Liver (tissue), 9 donors: Measurements from ENCODE around the gene IFNG-AS1. TPM values are rescaled to one million over a fixed set of nuclear protein-coding genes. Genes with fewer than 3 reads are reported as not detected.

Source experiments
- DNase-seq: peaks from one replicate; pipeline ENCODE4 v3.0.0-alpha.2; 2017; ENCODE audit warnings: low spot score
- H3K27ac ChIP-seq, 2 donors: one replicate each; pipeline ENCODE4 v1.7.0; 2013; ENCODE audit warnings: inconsistent platforms in 2 of 2, low read length in 2 of 2, control low read depth in 1 of 2, low read depth in 1 of 2, mild to moderate bottlenecking in 1 of 2
- H3K27me3 ChIP-seq, 4 donors: one replicate each; pipeline versions ENCODE4 v1.6.1 to v1.7.0; 2013; ENCODE audit warnings: low read length in 3 of 4, inconsistent platforms in 1 of 4, mild to moderate bottlenecking in 1 of 4, moderate library complexity in 1 of 4; ENCODE audit not compliant: control insufficient read depth in 4 of 4, insufficient read depth in 4 of 4
- H3K36me3 ChIP-seq, 4 donors: one replicate each; pipeline versions ENCODE4 v1.6.1 to v1.7.0; 2013; ENCODE audit warnings: low read length in 3 of 4, mild to moderate bottlenecking in 3 of 4, low read depth in 1 of 4, moderate library complexity in 1 of 4; ENCODE audit not compliant: control insufficient read depth in 4 of 4, insufficient read depth in 3 of 4
- H3K4me1 ChIP-seq, 4 donors: one replicate each; pipeline versions ENCODE4 v1.6.1 to v1.7.0; 2013; ENCODE audit warnings: low read length in 3 of 4, mild to moderate bottlenecking in 3 of 4, moderate library complexity in 1 of 4; ENCODE audit not compliant: control insufficient read depth in 4 of 4, insufficient read depth in 4 of 4
- H3K4me3 ChIP-seq, 3 donors: one replicate each; pipeline versions ENCODE4 v1.6.1 to v1.7.0; 2013; ENCODE audit warnings: low read length in 3 of 3, control low read depth in 1 of 3, low read depth in 1 of 3, mild to moderate bottlenecking in 1 of 3
- H3K9ac ChIP-seq, 2 donors: one replicate each; pipeline ENCODE4 v1.7.0; 2013; ENCODE audit warnings: low read length in 2 of 2, mild to moderate bottlenecking in 2 of 2, moderate library complexity in 2 of 2, control low read depth in 1 of 2, low read depth in 1 of 2
- H3K9me3 ChIP-seq, 4 donors: one replicate each; pipeline versions ENCODE4 v1.6.1 to v1.7.0; 2013; ENCODE audit warnings: low read length in 3 of 4; ENCODE audit not compliant: control insufficient read depth in 4 of 4
- CTCF ChIP-seq: fragments of 150-350 bp; IDR thresholded peaks from 2 replicates; pipeline ENCODE4 v1.5.1; 2017; ENCODE audit warnings: improper control_type of control experiment, low read depth, low read length; ENCODE audit not compliant: missing input control
- EGR1 ChIP-seq, 2 donors: IDR thresholded peaks; 2 replicates each; pipeline ENCODE4 v1.6.1; 2016 to 2018; ENCODE audit warnings: antibody characterized with exemption in 2 of 2, low read depth in 2 of 2
- FOXA1 ChIP-seq: IDR thresholded peaks from 2 replicates; pipeline ENCODE4 v1.6.1; 2016; ENCODE audit warnings: antibody characterized with exemption
- FOXA2 ChIP-seq: IDR thresholded peaks from 2 replicates; pipeline ENCODE4 v1.6.1; 2016; ENCODE audit warnings: antibody characterized with exemption
- GABPA ChIP-seq, 2 donors: IDR thresholded peaks in 1 of 2; conservative IDR thresholded peaks in 1 of 2; 2 replicates each; pipeline ENCODE4 v1.6.1; 2016; ENCODE audit warnings: antibody characterized with exemption in 2 of 2, mild to moderate bottlenecking in 1 of 2, moderate library complexity in 1 of 2
- HNF4A ChIP-seq, 2 donors: conservative IDR thresholded peaks; 2 replicates each; pipeline ENCODE4 v1.6.1; 2016; ENCODE audit warnings: antibody characterized with exemption in 2 of 2, mild to moderate bottlenecking in 2 of 2
- HNF4G ChIP-seq: IDR thresholded peaks from 2 replicates; pipeline ENCODE4 v1.6.1; 2016; ENCODE audit warnings: antibody characterized with exemption
- JUND ChIP-seq, 2 donors: IDR thresholded peaks; 2 replicates each; pipeline ENCODE4 v1.6.1; 2016; ENCODE audit warnings: antibody characterized with exemption in 2 of 2
- NR2F2 ChIP-seq: IDR thresholded peaks from 2 replicates; pipeline ENCODE4 v1.6.1; 2016; ENCODE audit warnings: antibody characterized with exemption
- RAD21 ChIP-seq, 2 donors: IDR thresholded peaks; 2 replicates each; pipeline ENCODE4 v1.6.1; 2016; ENCODE audit warnings: antibody characterized with exemption in 2 of 2, mild to moderate bottlenecking in 2 of 2
- REST ChIP-seq: IDR thresholded peaks from 2 replicates; pipeline ENCODE4 v1.6.1; 2016; ENCODE audit warnings: antibody characterized with exemption, mild to moderate bottlenecking
- RXRA ChIP-seq, 2 donors: IDR thresholded peaks; 2 replicates each; pipeline ENCODE4 v1.6.1; 2017 to 2018; ENCODE audit warnings: antibody characterized with exemption in 2 of 2, mild to moderate bottlenecking in 1 of 2
- SP1 ChIP-seq: IDR thresholded peaks from 2 replicates; pipeline ENCODE4 v1.6.1; 2018; ENCODE audit warnings: antibody characterized with exemption, mild to moderate bottlenecking
- TAF1 ChIP-seq: conservative IDR thresholded peaks from 2 replicates; pipeline ENCODE4 v1.6.1; 2016; ENCODE audit warnings: antibody characterized with exemption, mild to moderate bottlenecking
- YY1 ChIP-seq: IDR thresholded peaks from 2 replicates; pipeline ENCODE4 v1.6.1; 2016; ENCODE audit warnings: antibody characterized with exemption, mild to moderate bottlenecking
- WGBS: extraction: QIAGEN DNeasy Blood & Tissue Kit; methylation state at CpG from one replicate; pipeline ENCODE4 v1.1.7; 2013; 5-methylcytosine and 5-hydroxymethylcytosine counted together
- polyA plus RNA-seq, 2 donors: library from polyadenylated mRNA; stranded (reverse) in 1 of 2; unstranded in 1 of 2; fragments of 200-250 nt in 1 of 2; fragments of >200 nt in 1 of 2; fragmentation: Nextera tagmentation in 1 of 2; extraction: Ambion mirVana in 1 of 2; gene quantifications; one replicate each; pipeline versions ENCODE4 v1.2.1 to v1.2.3, GENCODE V29; 2013 to 2015
- total RNA-seq, 2 donors: library from RNA; depleted of rRNA; stranded (reverse); fragments of >200 nt; gene quantifications; one replicate each; pipeline ENCODE4 v1.2.3, GENCODE V29; 2014
- TF ChIP-seq, protein P1 (sequence below): IDR thresholded peaks from 2 replicates; pipeline ENCODE4 v1.6.1; 2016; ENCODE audit warnings: antibody characterized with exemption
- TF ChIP-seq, protein P2 (sequence below): IDR thresholded peaks from 2 replicates; pipeline ENCODE4 v1.6.1; 2016; ENCODE audit warnings: antibody characterized with exemption
- TF ChIP-seq, protein P3 (sequence below): IDR thresholded peaks from 2 replicates; pipeline ENCODE4 v1.6.1; 2016; ENCODE audit warnings: antibody characterized with exemption
- donor health status: healthy.
- donor health status: healthy.
- donor health status: healthy.
- donor health status: healthy.
- donor health status: healthy.

Gene IFNG-AS1
- total and polyA plus RNA-seq, 4 donors = 0.24 to 1.0 TPM; not detected in 2

DNA sequence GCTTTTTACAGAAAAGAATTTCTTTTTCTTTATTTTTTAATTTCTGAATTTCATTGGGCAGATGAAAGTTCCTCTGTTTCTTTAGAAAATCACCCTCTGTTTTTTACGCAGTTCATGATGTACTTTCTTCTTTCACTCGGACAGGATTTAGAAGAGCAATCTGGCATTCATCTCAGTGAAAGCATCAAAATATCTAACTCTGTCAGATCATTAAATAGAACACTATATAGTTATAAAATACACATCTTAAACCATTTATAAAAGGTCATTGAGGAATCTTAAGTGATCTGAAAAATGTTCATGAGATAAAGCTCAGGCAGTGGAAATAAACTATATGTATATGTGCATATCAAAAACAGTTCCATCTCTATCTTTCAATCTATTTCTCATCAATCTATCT, 3.9 kb downstream of the IFNG-AS1 start:
- TF ChIP-seq NR2F2 = no peak
- TF ChIP-seq RXRA (IDR thresholded peaks at IDR 0.05) = no peak
- TF ChIP-seq HNF4G = no peak
- no peak for TF ChIP-seq HNF4A (conservative IDR thresholded peaks at IDR 0.05)
- TF ChIP-seq RAD21 (IDR thresholded peaks at IDR 0.05) = no peak
- TF ChIP-seq REST = no peak
- TF ChIP-seq, protein P1, sequence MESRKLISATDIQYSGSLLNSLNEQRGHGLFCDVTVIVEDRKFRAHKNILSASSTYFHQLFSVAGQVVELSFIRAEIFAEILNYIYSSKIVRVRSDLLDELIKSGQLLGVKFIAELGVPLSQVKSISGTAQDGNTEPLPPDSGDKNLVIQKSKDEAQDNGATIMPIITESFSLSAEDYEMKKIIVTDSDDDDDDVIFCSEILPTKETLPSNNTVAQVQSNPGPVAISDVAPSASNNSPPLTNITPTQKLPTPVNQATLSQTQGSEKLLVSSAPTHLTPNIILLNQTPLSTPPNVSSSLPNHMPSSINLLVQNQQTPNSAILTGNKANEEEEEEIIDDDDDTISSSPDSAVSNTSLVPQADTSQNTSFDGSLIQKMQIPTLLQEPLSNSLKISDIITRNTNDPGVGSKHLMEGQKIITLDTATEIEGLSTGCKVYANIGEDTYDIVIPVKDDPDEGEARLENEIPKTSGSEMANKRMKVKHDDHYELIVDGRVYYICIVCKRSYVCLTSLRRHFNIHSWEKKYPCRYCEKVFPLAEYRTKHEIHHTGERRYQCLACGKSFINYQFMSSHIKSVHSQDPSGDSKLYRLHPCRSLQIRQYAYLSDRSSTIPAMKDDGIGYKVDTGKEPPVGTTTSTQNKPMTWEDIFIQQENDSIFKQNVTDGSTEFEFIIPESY = no peak
- no peak for TF ChIP-seq SP1
- TF ChIP-seq FOXA2 = no peak
- TF ChIP-seq TAF1 = no peak
- no peak for TF ChIP-seq FOXA1
- TF ChIP-seq EGR1 (IDR thresholded peaks at IDR 0.05; ENCODE audit: low read depth in 2 of 2) = no peak
- no peak for TF ChIP-seq CTCF
- no peak for TF ChIP-seq JUND (IDR thresholded peaks at IDR 0.05)
- TF ChIP-seq, protein P2, sequence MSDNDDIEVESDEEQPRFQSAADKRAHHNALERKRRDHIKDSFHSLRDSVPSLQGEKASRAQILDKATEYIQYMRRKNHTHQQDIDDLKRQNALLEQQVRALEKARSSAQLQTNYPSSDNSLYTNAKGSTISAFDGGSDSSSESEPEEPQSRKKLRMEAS = no peak
- no peak for TF ChIP-seq GABPA (IDR thresholded peaks at IDR 0.05 in 1 of 2, conservative IDR thresholded peaks at IDR 0.05 in 1 of 2)
- TF ChIP-seq YY1 = no peak
- TF ChIP-seq, protein P3, sequence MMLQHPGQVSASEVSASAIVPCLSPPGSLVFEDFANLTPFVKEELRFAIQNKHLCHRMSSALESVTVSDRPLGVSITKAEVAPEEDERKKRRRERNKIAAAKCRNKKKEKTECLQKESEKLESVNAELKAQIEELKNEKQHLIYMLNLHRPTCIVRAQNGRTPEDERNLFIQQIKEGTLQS = no peak
- 85% methylated on average over 2 of the region's 2 CpGs for WGBS
- no peak overlapping the region for H3K4me3 ChIP-seq
- H3K27ac ChIP-seq = no peak overlapping the region
- no peak for DNase-seq
- H3K9ac ChIP-seq = no peak overlapping the region
- no peaks in the 10 kb centered on the region for H3K9me3 ChIP-seq
- H3K4me1 ChIP-seq = peaks cover 0 to 3% (median 0%) of the 10 kb centered on the region in 4 donors
- H3K36me3 ChIP-seq = no peaks in the 10 kb centered on the region
- H3K27me3 ChIP-seq = peaks cover 0 to 4% (median 0%) of the 10 kb centered on the region in 4 donors
